CD4-positive, alpha-beta T cell treated with Interleukin-21 for 1 hour (primary cell): Measurements from ENCODE around the gene PML.

ENCODE experiments used
- DNase-seq: peaks from one replicate; pipeline ENCODE4 v3.0.0-alpha.2; 2020

The PML gene

GRCh38 chr15:73986776-73987056 lies 7.8 kb upstream of the PML start:
- DNase-seq = no peak

GRCh38 chr15:73987250-73987649 lies 7.3 kb upstream of the PML start:
- no peak for DNase-seq

GRCh38 chr15:73987681-73988444 lies 6.7 kb upstream of the PML start:
- DNase-seq = no peak

DNA sequence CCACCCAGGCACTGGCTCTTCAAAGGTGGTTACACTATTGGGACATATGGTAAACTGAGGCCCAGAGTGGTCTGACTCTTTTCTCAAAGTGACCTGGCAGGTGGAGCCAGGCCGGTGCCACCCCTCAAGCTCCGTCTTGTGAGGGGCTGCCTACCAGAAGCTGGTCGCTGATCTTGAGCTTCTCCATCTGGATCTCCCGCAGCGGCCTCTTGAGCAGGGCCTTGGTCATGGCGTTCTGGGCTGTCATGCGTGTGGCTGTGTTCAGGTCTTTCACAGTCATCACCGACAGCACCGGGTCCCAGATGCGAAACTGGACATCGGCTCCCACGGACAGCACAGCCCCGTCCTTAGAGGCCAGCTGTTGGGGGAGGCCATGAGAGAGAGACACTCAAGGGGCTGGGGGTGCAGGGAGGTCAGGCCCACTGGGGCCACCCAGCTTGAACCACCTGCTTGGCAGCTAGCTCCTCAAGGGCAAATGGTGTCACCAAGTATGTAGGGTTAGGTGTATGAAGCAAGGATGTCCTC lies 6.0 kb upstream of the PML start:
- DNase-seq = no peak

- no peak for DNase-seq
Observed at GRCh38 chr15:73989001-73989798, 5.3 kb upstream of the PML start.

- DNase-seq = no peak
Observed at GRCh38 chr15:73990250-73991005, 4.1 kb upstream of the PML start.

DNA sequence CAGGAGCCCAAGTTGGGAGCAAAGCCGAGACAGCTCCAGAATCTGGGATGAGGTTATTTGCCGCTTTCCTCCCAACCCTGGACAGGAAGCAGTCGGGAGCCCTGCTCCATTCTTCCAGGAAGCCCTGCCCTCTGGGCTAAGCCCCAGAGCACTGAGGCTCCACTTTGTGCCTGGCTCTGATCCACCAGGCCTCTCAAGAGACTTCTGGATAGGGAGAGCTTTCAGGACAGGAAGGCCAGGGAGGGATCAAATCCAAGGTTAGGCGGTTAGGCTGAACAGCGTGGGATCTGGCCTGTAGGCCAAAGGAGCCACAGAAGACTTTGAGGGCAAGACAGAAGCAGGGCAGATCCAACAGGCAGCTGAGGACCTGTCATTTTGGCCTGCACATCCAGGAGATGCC lies 3.3 kb upstream of the PML start:
- DNase-seq = no peak

DNA sequence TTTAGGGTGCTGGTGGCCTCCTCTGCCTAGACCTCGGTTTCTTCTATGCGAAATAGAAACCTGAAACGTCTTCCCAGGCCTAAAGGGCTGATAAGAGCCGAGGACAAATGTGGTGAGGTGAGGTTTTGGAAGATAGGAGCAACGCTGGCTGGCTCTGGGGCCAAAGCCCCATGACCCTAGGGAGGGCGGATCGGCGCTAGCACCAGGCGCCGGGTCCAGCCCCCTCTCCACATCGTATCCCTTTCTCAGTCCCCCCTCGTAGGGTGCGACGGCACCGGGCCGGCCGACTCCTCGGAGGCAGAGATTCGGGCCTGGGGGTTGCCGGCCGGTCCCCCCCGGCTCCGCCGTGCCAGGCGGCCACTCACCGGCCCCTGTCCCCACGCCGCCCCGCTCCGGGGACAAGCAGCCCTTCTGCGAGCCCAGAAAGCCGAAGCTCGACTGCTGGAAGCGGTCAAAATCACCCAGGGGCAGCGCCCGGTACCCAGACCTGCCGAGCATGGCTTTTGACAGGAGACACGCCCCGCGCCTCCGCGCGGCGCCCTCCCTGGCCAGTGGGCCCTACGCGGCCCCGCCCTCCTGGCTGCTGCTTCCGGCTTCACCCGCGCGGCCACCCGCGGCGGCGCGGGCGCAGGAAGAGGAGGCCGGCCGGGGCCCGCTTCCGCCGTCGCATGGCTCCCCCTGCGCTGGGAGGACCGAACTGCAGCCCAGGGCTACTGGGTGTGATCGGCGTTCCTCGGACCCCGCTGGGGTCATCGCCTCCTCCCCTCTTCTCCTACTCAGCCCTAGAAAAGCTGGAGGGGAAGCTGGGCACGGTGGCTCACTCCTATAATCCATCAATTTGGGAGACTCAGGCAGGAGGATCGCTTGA lies 2.6 kb upstream of the PML start, which contains the start of gene STOML1:
Gene STOML1, minus strand, starts transcription at position 570 of the 868 bp plus-strand sequence. Its CDS starts 72 bp downstream, at position 498.
- DNase-seq = peak; percentile 95

GRCh38 chr15:73992594-73992898 lies 2.0 kb upstream of the PML start:
- no peak for DNase-seq

DNA sequence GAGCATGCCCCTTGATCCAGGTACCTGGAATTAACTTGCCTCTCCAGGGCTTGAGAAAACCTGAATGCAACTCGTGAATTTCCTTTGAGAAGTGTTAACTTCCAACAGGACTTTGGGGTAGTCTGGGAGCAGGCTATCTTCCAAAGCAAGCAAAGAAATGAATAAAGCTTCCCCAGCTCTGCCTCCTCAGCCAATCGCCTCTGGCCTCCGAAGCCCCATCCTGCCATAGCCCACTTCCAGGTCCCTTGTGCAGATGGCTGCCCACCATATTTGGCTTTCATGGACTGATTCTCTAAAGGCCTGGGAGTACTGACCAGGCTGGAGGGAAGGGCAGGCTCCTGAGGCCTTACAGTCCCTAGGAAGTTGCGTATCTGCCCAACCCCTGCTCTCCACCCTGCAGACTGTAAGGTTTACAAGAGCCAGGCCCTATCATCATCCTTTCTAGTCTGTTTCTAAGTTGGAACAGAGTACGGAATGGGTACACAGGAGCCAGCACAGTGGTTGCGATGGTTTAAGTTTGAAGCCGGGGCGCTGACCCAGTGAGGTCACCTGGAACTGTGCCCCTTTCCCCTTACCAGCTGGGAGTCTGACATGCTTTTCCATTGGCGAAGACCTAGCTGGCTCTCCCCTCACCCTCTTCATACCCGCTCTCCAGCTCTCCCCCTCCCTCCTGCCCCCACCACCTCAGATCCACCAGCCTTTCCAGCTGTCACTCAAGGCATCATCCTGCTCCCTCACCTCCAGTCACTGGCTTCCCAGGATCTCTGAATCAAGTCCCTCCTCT lies 1.1 kb upstream of the PML start:
- no peak for DNase-seq

- peak; percentile 35 for DNase-seq
Observed at GRCh38 chr15:73994912-73995622, 551 bp downstream of the PML start.

DNA sequence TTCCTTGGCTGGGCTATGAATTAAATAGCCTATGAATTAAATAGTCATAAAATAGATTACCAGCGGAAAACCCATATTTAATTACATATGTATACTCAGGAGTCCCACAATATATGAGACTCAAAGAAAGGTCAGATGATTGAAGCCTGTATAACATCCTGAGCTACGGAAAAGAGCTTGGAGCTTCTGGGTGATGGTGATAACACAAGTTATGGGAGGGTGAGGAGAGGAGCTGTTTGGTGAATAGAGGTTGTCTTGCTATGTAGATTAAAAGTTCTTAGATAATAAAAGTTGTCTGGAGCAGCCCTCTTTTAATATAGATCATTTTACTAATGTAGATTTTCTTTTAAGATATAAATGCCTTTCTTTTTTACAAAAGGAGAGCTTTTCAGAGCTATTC lies 1.8 kb downstream of the PML start:
- no peak for DNase-seq

DNA sequence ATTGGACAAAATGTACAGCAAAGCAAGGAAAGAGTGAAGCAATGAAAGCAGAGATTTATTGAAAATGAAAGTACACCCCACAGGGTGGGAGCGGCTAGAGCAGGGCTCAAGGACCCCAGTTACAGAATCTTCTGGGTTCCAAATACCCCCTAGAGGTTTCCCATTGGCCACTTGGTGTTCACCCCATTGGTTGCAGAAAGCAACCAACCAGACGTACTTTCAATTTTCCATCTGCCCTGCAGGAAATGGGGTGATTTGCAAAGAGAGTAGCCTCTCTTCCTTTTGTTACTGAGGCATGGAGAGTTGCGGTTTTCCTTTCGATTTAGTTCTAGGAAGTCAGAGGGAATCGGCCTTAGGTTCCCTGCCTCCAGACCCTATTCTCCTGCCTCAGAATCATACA lies 2.4 kb downstream of the PML start:
- DNase-seq = peak; percentile 61

- no peak for DNase-seq
Observed at GRCh38 chr15:73997986-73998385, 3.5 kb downstream of the PML start.

DNA sequence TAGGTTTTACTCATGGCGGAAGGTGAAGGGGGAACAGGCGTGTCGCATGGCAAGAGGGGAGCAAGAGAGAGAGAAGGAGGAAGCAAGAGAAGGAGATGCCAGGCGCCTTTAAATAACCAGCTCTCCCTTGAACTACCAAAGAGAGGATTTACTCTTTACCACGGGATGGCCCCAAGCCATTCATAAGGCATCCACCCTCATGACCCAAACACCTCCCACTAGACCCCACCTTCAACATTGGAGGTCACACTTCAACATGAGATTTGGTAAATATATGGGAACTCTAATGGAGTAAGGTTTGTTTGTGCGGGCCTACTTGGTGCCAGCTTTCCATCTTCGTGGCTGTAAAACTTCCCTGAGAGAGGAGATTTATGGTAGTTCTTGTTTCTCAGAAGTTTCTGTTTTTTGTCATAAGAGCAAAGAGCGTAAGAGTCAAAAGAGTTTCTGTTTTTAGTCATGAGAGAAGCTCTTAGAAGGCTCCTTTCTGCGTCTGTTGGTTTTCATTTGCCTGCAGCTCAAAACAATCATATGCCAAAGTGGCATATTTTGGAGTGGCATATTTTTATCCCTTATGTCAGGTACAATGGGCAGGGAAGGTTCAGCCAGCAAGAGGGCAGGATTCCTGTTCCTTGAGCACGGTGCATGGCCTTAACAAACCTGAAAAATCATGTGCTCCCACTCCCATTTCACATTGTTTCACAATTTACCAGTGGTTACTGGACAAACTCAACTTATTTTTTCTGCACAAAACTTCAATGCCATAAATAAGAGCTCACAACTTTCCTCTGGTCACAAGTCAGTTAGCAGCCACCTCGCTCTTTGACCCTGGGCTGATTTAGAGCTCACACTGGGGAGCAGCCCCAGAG lies 12.5 kb downstream of the PML start:
- no peak for DNase-seq

DNA sequence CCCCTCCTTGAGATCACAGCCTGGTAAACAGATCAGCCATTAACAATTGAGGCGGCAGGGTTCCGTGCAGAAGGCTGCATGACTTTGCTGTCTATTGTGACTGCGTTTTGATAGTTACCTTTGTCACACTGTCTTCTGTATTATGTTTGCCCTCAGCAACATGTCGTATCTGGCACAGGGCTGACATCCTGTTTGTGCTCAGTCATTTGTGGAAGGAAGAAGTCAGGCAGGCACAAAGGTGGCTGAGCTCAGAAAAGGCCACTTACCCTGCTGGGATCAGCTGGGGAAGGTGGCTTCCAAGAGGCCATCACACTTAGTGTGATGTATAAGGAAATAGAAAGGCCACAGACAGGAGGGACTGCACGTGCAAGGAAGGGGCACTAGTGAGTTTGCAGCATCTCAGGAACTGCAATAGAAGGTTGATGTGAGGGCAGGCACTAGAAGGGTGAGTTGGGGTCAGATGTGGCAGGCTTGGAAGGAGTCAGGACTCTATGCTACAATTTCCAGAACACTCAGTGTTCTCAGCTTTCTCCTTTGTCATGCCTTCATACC lies 13.4 kb downstream of the PML start:
- DNase-seq = no peak

GRCh38 chr15:74008901-74009300 lies 14.4 kb downstream of the PML start:
- no peak for DNase-seq

DNA sequence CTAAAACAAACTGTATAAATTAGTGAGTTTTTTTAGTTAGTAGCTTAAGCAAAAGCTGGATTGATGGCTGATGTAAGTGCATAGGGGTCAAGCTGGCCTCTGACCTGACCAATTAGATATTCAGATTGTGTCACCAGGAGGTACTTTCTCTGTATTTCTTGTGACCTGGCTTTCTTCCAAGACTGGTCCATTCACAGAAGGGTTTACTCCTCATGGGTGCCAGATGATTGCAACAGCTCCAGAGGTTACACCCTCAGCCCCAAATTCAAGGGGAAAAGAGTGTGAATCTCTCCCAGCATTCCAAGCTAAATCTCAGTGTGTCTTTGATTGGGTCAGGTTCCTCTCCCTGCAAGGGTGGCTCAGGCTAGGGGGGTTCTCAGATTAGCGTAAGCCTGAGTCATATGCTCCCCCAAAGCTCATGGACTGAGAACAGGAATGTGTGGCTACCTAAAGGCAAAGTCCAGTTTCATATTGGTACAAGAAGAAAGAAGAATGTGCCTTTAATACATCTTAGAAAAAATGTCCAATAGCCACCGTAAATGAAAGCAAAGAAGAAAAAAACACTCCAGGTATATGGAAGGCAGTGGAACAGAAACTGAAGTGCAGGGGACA lies 16.5 kb downstream of the PML start:
- no peak for DNase-seq

GRCh38 chr15:74011610-74012009 lies 17.1 kb downstream of the PML start:
- no peak for DNase-seq
